ENCODE measurements around the gene CALD1.

The CALD1 gene

DNA sequence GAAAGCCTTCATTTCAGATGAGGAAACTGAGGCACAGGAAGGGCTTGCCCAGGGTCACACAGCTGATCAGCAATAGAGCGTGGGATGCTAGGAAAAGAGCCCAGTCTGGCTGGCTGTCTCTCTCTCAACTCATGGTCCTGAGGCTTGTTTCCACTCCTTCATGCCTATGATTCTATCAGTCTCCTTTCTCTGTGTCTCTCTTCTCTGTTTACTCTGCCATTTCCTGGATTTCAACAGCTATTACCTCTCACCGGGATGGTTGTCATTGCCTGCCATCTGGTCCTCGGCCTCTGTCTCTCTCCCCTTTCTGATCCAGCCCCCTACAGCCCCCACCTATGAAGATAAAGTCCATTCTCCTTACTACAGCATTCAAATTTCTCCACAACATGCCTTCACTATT, 113.5 kb downstream of the CALD1 start:
- no peak for DNase-seq (ENCODE audit: low read depth, low spot score)

DNA sequence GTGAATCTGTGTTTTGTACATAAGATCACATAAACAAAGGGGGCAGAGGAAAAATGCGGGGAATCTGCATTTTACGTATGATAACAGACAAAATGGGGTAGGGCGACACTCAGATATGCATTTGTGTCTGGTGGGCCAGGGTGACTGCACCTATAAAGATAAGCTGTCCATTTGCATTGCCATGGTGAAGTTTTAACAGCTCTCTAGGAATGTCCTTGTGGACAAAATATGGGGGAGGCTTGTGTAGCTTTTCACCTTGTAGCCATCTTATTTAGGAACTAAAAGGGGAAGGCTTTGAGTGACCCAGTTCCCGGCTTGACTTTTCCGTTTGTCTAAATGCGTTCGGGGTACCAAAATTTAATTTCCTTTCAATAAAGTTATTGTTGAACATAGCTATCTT, 114.5 kb downstream of the CALD1 start:
- no peak for DNase-seq (ENCODE audit: low read depth, low spot score)

DNA sequence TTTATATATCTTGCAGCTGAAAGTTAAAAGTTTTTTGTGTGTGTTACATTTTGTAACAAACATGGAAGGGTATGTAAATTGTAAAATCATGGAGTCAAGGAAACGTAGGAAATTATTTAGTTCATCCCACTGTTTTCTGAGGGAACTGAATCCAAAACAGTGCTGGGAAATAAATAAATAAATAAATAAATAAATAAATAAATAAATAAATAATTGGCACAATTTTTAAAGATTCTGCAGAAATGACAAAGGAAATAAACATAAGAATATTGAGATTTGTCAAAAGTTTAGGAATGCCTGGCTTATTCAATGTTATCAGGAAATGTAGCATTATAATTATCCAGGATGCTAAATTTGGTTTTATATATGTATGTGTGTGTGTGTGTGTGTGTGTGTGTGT, 115.5 kb downstream of the CALD1 start:
- DNase-seq (ENCODE audit: low read depth, low spot score) = no peak

DNA sequence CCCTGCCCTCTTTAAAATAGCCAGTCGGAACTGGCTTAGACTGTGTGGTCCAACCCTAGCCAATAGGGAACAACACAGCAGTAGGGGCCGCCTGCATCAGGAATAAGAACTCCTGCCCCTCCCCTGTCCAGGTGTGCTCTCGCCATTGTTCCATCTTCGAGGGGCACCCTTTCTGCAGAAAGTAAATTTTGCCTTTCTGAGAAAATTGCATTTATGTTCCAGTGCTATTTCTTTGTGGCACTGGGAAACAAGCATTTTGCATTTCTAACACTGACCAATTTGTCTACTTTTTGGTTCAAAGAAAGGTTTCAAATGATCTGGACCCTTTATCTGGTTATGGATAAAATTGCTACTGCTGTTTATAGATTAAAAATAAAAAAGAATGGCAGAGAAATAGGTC, 116.6 kb downstream of the CALD1 start:
- DNase-seq (ENCODE audit: low read depth, low spot score) = no peak

DNA sequence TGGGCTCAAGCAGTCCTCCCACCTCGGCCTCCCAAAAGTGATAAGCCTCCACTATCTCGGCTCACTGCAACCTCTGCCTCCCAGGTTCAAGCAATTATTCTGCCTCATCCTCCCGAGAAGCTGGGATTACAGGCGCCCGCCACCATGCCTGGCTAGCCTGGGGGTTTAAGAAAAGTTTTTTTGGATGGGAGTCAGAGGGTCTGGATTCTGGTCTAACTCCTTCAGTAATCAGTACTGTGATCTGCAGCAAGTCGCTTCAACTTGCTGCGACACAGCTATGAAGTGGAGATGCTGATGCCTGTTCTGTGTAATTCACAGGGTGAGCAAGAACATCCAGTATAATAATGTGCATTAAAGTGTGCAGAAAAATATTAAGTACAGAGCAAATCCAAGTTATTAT, 118.5 kb downstream of the CALD1 start:
- DNase-seq (ENCODE audit: low read depth, low spot score) = no peak

DNA sequence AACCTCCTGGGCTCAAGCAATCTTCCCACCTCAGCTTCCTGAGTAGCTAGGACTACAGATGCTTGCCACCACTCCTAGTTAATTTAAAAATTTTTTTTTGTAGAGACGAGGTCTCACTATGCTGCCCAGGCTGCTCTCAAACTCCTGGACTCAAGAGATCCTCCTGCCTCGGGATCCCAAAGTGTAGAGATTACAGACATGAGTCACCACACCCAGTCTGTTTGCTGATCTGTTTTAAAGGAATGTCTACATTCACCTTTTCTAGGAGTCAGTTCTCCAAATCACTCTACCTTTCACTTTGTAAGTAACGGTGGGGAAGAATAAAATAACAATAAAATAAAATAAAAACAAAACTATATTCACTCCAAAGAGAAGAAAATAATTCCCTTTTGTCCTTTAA, 120.3 kb downstream of the CALD1 start:
- DNase-seq (ENCODE audit: low read depth, low spot score) = no peak

DNA sequence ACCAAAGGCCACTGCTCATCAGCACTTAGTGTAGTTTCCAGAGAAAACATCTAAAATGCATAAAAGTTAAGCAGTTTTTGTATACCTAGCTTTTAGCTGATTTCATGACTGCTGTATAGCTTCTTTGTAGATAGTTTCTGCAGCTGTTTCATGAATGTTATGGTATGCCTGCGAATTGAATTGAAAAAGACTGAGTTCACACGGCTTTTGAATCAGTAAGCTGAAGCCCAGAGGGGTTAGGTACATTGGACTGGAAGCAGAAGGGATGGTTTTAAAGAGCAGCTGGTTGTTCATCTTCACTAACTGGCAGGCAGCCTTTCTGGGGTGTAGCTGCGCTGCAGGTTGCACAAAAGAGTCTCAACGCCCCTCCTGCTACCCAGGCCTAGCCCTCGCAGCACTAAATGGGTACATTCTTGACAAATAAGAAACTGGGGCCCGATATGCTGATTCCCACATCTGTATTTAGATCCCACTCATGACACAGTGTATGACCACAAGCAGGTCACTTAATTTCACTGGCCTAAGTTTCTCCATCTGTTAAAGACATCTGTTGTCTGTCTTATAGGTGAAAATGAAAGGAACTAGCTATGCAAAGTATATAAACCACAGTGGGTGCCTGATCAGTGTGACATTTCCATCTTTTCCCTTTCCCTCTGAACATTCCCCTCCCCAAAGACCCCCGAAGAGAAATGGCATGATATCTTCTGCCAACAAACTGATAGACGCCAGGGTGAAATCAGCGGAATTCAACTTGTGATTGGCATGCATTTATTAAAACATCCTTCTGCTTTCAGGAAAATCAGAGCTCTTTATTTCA, 120.9 kb downstream of the CALD1 start:
- no peak for DNase-seq (ENCODE audit: low read depth, low spot score)

DNA sequence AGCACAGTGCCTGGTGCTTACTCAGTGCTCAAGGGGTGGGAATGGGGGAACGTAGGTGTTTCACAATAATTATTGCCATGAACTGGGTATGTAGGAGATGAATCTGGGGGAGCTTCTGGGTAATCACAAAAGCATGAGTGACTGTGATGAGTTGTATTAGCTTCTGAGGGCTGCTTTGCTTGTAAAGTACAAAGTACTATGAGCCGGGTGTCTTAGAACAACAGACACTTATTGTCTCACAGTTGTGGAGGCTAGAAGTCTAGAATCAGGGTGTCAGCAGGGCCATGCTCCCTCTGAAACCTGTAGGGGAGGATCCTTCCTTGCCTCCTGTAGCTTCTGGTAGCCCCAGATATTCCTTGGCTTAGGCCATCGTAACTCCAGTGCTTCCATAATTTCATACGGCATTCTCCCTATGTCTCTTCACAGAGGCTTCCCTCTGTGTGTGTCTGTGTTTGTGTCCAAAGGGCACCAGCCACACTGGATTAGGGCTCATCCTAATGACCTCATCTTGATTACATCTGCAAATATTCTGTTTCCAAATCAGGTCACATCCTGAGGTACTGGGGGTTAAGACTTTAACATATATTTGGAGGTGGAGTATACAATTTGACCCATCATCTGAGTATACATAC, 122.1 kb downstream of the CALD1 start:
- DNase-seq (ENCODE audit: low read depth, low spot score) = no peak

DNA sequence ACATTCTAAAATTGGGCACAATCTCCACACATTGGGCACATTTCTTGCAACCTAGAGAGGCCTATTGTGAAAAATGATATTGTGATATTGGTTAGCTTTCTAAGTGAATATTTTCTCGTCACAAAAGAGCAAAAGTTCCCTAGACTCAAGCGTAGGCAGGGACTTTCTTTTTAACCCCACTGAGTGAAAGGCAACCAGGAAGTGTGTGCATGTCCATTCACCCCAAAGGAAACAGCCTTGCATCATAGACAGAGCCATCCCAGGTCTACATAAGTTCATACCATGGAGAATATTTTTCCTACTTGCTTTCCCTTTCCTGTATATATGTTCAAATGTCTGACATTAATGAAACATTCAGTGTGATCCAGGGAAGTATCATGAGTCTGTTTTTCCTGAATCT, 122.6 kb downstream of the CALD1 start:
- no peak for DNase-seq (ENCODE audit: low read depth, low spot score)

DNA sequence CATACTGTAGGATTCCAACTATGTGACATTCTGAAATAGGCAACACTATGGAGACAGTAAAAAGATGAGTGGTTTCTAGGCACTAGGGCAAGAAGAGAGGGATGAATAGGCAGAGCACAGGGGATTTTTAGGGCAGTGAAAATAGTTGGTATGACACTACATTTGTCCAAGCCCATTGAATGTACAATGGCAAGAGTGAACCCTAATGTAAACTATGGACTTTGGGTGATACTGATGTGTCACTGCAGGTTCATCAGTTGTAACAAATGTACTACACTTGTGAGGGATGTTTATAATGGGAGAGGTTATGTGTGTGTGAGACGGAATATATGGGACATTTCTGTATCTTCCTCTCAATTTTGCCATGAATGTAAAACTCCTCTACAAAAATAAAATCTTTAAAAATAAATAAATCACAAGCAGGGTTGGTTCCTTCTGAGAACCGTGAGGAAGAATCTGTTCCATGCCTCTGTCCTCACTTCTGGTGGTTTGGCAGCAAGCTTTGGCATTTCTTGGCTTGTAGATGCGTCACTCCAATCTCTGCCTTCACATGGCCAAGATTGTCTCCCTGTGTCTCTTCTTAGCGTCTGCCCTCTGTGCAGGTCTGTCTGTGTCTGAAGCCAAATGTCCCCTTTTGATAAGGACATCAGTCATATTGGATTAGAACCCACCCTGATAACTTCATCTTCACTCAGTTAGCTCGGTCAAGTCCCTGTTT, 123.8 kb downstream of the CALD1 start:
- no peak for DNase-seq (ENCODE audit: low read depth, low spot score)

DNA sequence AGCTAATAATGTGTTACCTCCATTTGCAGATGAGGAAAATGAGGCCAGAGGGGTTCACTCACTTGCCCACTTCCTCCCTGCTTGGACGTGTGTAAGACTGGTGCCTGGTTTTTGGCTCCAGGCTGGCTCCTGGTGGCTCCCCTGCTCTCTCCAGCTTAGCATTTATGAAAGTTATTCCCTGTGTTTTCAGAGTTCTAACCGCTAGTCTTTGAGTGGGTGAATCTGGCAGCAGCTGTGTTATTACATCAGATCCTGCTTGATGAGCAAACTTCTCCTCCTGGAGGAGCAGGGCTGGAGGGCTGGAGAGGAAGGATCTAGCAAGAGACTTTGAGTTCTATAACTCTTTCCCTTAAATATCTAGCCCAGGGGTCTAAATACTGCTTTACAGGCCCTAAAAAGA, 125.9 kb downstream of the CALD1 start:
- DNase-seq (ENCODE audit: low read depth, low spot score) = peak; percentile 69

DNA sequence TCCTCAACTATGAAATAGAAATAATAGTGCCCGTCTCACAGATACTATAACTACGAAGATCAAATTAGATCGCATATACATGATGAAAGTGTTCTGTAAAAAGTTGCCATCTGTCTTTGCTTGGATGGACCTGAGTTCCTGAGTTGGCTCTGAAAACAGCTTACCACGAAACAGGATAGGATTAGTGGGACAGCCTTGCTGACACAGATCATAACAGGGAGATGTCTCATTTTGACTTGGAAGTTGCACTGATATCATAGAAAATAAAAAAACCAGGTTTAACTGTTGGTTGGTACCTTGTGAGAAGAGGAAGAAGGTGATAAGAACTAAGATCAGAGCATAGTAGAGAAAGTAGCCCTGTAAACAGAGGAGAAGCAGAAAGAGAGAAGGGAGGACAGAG, 127.6 kb downstream of the CALD1 start:
- no peak for DNase-seq (ENCODE audit: low read depth, low spot score)

DNA sequence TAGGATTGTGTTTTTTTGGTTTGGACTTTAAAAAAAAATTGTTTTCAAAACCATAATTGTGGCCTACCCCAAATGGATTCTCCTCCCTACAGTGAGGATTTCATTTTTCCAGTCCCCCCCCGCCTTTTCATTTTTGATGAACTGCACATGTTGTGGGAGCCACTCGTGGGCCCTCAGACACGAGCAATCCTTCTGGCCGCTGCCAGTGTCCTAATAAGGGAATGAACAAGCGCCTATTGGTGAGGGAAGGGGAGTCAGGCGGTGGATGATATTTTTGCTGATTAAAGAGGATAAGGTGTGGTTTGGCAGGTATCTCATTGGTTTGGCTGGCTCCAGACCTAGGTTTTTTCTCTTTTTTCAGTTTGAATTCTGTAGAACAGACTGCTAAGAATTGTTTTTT, 128.2 kb downstream of the CALD1 start:
- DNase-seq (ENCODE audit: low read depth, low spot score) = no peak

DNA sequence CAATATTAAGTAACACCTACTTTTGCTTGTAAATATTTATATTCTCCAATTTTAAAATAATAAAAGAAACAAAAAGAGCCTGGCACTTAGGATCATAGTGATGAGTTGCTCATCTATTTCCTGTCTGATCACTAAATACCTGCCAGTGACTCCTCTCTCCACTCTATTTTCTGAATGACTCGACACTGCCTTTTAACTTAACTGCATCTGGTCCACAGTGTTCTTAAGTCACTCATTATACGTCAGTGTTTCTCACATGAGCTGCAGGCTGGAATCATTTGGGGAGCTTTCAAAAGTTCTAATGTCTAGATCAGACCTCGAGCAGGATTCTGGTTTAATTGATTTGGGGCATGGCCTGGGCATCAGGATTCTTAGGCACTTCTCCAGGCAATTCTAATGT, 128.9 kb downstream of the CALD1 start:
- no peak for DNase-seq (ENCODE audit: low read depth, low spot score)

DNA sequence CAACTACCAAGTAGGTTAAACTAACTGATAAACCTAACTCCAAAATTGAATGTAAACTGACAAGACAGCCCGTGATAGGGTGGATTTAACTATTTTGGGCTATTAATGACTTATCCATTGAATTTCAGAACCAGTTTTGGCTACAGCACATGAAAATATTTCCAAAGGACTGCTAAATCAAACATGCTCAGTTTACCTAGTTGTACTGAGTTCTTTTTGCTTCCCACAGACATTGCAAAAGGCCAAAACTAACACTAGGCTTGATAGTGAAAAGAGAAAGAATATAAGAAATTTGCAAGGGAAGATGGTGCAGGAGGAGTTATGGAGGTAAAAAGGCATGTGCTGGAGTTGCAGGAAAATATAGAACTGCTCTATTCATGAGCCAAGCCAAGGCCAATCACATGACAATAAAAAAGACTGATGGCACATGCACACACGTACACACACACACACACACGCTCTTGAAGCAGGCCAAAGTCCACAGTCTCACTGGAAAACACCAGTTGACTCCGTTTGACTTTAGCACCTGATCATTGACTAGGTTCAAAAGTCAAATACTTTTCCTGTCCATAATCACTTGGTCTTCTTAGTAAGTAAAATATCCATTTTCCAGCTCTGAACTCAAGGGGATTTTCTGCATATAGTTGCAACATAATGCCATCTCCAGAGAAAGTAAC, 130.9 kb downstream of the CALD1 start:
- DNase-seq (ENCODE audit: low read depth, low spot score) = no peak

DNA sequence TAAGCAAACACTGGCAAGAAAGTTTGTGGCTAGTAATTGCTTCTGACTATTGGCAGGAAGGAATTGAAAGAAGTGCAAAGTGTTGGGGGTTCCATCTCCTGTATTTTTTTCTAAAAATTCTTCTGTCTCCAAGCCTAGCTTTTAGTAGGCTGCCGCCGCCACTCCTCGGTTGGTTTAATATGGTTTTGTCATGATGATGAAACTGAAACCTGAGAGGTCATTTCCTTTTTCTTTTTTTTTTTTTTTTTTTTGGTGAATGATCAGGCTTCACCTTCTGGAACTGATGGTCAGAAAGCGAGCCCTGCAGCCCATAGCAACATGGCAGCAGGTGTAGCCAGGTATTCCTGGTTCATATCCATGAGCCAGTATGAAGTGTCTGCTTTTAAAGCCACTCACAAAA, 131.5 kb downstream of the CALD1 start:
- no peak for DNase-seq (ENCODE audit: low read depth, low spot score)

DNA sequence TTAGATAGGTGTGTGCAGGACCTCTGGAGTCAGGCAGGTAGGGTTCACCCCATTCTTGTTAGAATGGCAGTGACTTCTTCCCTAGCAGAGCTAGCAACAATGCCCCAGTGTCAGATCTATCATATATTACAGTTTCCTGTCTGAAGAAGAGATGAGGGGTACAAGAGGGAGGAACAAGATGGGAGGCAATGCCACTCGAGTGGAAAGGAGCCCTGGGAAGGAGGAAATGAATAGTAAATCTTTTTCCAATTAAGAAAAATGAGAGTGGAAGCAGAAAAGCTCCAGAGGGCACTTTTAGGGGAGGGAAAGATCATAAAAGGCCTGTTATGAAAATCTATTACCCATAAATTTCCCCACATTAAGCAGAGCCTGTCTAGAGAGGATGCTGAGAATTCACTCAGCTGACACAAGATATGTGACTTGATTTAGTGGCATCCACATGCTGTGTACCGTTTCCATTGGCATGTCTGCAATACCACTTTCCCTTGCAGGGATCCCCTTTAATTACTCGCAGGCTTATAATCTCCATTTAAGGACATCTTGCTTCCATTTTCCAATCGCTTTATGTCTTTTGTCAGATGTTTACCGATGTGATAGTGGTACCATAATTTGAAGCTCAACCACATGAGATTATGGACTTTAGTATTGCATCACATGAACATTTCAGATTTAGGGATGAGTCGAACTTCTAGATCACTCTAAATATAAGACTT, 136.9 kb downstream of the CALD1 start:
- no peak for DNase-seq (ENCODE audit: low read depth, low spot score)

DNA sequence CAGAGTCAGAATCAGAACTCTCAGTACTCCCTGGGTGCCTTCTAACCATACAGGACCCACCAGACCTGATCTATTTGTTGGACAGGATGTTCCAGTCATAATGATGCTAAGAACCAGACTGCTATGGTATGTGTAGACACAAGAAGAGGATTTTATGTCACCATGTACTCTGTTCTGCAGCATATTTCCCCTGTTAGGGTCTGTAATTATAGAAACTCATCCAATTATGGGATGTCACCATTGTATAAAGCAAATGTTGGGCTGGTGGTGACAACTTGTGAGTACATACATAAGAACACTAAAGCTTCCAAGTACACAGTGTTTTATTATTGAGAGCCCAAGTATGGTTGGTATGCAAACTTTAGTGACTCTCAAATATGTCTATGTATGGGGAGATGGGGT, 139.8 kb downstream of the CALD1 start:
- DNase-seq (ENCODE audit: low read depth, low spot score) = no peak

DNA sequence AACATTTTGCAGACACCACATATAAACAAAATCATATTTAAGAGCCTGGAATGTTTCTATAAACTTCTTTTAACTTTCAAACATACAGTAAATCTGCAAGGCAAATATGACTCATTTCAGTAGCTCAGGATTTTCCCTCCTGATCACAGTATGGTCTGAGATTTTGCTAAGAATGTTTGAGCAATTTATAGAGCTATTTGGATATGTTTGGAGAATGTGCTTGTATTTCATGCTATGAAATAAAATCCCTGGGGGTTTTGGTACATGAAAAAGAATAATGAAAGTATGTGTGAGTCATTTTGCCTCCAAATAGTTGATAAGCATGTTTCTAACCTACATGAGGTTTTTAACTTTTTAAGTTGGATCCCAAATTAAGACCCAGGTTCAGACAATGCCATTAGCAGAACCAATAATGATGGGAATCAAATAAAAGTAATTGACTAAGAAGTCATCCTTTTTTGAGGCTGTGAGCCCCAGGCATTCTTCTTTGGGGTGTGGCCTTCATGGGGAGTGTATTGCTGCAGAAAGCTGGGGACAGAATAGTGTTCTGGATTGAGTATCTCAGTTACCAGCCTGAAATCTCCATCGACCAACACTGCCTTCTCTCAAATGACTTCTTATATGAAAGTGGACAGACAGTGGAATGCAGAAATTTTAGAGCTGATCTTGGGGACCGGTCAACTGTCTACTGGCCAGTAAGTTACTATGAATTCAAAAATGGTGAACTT, 140.8 kb downstream of the CALD1 start:
- peak; percentile 63 for DNase-seq (ENCODE audit: low read depth, low spot score)

DNA sequence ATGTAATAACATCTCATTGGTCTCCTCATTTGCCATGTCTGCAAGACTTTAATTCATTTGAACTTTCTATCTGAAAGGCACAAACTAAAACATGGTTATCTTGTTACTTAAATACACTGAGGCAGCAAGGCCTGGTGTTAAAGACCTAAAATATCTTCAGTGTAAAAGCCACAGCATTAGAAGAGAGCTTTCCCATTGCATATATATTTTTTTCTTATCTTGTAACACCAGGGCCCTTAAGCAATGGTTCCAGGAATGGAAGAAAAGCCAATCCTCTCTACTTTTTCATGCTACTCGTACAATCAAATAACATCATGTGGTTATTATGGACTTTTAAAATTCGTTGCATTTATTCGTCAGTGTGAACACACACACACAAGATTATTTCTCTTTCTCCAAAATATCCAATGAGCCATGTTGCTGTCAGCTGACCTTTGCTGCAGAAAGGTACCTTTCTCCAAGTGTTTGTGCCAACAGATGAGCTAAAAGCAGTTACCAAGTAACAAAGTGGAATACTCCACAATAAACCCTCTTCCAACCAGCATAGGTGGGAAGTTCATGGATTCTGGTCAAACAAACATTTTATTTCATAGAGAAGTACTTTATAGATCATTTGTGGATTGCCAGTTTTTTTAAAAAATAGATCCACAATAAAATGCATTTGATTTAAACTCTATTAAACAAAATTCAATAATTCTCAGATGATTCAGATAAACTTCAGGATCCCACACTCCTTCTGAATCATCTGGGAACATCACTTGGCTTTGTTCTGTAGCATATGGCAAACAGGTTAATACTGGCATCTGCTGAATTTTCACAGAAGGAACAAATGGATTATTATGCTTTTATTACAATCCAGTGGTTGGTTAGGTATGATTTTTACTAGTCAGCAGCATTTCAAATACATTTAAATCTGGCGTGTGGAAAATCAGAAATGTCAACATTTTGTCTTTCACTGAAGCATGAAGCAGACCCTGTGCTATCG, 143.6 kb downstream of the CALD1 start:
- DNase-seq (ENCODE audit: low read depth, low spot score) = no peak
